ENCODE results near the gene NKAIN1.

Gene NKAIN1

GRCh38 chr1:31258581-31258980 lies 18.9 kb upstream of the NKAIN1 start:
- DNase-seq = no peak
- H2BK15ac ChIP-seq (ENCODE audit: low read depth, poor library complexity, severe bottlenecking) = no peak overlapping the region

DNA sequence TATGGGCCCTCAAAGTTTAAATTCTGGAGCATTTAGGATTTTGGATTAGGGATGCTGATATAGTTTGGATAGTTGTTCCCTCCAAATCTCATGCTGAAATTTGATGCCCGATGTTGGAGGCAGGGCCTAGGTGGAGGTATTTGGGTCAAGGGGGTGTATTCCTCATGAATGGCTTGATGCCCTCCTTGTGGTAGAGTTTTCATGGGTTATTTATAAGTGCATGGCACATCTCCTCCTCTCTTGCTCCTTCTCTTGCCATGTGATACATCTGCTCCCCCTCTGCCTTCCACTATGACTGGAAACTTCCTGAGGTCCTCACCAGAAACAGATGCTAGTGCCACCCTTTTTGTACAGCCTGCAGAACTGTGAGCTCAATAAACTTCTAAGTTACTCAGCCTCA lies 17.5 kb upstream of the NKAIN1 start:
- no peak overlapping the region for H3K4me2 ChIP-seq (ENCODE audit: low read length, poor library complexity, severe bottlenecking)
- no peak overlapping the region for H3K9ac ChIP-seq (ENCODE audit: low read length)
- no peaks in the 10 kb centered on the region for H3K79me1 ChIP-seq (replicated peaks; ENCODE audit: low read length, poor library complexity, severe bottlenecking)
- H3K27me3 ChIP-seq (ENCODE audit: control insufficient read depth in 1 of 2, insufficient read depth in 1 of 2, low read length in 2 of 2) = no peaks in the 10 kb centered on the region
- H3K4me3 ChIP-seq (ENCODE audit: insufficient read depth in 1 of 2, low read depth in 1 of 2, low read length in 2 of 2) = no peak overlapping the region
- DNase-seq = no peak
- no peaks in the 10 kb centered on the region for H3K9me3 ChIP-seq (ENCODE audit: control insufficient read depth, low read length)
- no peak overlapping the region for H2AK5ac ChIP-seq (ENCODE audit: low read length, severe bottlenecking)
- H2BK5ac ChIP-seq (ENCODE audit: low read depth, low read length, poor library complexity, severe bottlenecking) = no peak overlapping the region
- no peak overlapping the region for H2BK15ac ChIP-seq (ENCODE audit: low read depth, poor library complexity, severe bottlenecking)
- H3K23ac ChIP-seq (ENCODE audit: low read length in 2 of 2) = no peak overlapping the region
- no peak overlapping the region for H2AFZ ChIP-seq (ENCODE audit: low read depth, low read length)
- H3K27ac ChIP-seq (ENCODE audit: low read length, poor library complexity, severe bottlenecking) = no peak overlapping the region
- 91% methylated on average over 1 of the region's 1 CpG for WGBS
- no peak overlapping the region for H2BK120ac ChIP-seq (ENCODE audit: low read depth, low read length)
- peaks cover 18 to 47% of the 10 kb centered on the region in 2 experiments for H3K36me3 ChIP-seq (ENCODE audit: control insufficient read depth in 1 of 2, insufficient read depth in 2 of 2, low read depth in 1 of 2, low read length in 2 of 2)
- no peak overlapping the region for H3K14ac ChIP-seq (ENCODE audit: low read length in 2 of 2)
- H3K4me1 ChIP-seq (ENCODE audit: control insufficient read depth, insufficient read depth, low read depth, low read length) = no peaks in the 10 kb centered on the region
- no peak overlapping the region for H3K18ac ChIP-seq (ENCODE audit: low read depth in 1 of 2, low read length in 2 of 2)
- no peak overlapping the region for H3K4ac ChIP-seq (ENCODE audit: low read depth in 1 of 2, low read length in 2 of 2)
- no peak overlapping the region for H4K8ac ChIP-seq (ENCODE audit: low read length)
- H4K91ac ChIP-seq (ENCODE audit: low read length) = no peak overlapping the region
- no peak overlapping the region for H2BK12ac ChIP-seq (ENCODE audit: low read length in 2 of 2)

More at GRCh38 chr1:31258581-31258980, 18.9 kb upstream of the NKAIN1 start:
- Histone ChIP-seq H3K9me3 (ENCODE audit: control insufficient read depth, low read length) (no peaks in the 10 kb centered on the region), H3K4me2 (ENCODE audit: low read length, poor library complexity, severe bottlenecking) (no peak overlapping the region), H2BK12ac (ENCODE audit: low read length in 2 of 2) (no peak overlapping the region), H3K79me1 (replicated peaks; ENCODE audit: low read length, poor library complexity, severe bottlenecking) (no peaks in the 10 kb centered on the region), H3K9ac (ENCODE audit: low read length) (no peak overlapping the region), H2BK120ac (ENCODE audit: low read depth, low read length) (no peak overlapping the region), H3K4me1 (ENCODE audit: control insufficient read depth, insufficient read depth, low read depth, low read length) (no peaks in the 10 kb centered on the region), H3K23ac (ENCODE audit: low read length in 2 of 2) (no peak overlapping the region), H2BK5ac (ENCODE audit: low read depth, low read length, poor library complexity, severe bottlenecking) (no peak overlapping the region), H3K4ac (ENCODE audit: low read depth in 1 of 2, low read length in 2 of 2) (no peak overlapping the region), H3K14ac (ENCODE audit: low read length in 2 of 2) (no peak overlapping the region), H3K36me3 (ENCODE audit: control insufficient read depth in 1 of 2, insufficient read depth in 2 of 2, low read depth in 1 of 2, low read length in 2 of 2) (peaks cover 22 to 54% of the 10 kb centered on the region in 2 experiments), H2AK5ac (ENCODE audit: low read length, severe bottlenecking) (no peak overlapping the region), H4K8ac (ENCODE audit: low read length) (no peak overlapping the region), H3K18ac (ENCODE audit: low read depth in 1 of 2, low read length in 2 of 2) (no peak overlapping the region), H3K27ac (ENCODE audit: low read length, poor library complexity, severe bottlenecking) (no peak overlapping the region), H3K27me3 (ENCODE audit: control insufficient read depth in 1 of 2, insufficient read depth in 1 of 2, low read length in 2 of 2) (no peaks in the 10 kb centered on the region), H3K4me3 (ENCODE audit: insufficient read depth in 1 of 2, low read depth in 1 of 2, low read length in 2 of 2) (no peak overlapping the region), H4K91ac (ENCODE audit: low read length) (no peak overlapping the region), H2AFZ (ENCODE audit: low read depth, low read length) (no peak overlapping the region)
- WGBS = 83% methylated on average over 1 of the region's 1 CpG

GRCh38 chr1:31249854-31250253 lies 10.2 kb upstream of the NKAIN1 start:
- WGBS = 95% methylated on average over 3 of the region's 3 CpGs
- DNase-seq = no peak
- Histone ChIP-seq H3K4me1 (ENCODE audit: control insufficient read depth, insufficient read depth, low read depth, low read length) (no peaks in the 10 kb centered on the region), H3K4me3 (ENCODE audit: insufficient read depth in 1 of 2, low read depth in 1 of 2, low read length in 2 of 2) (no peak overlapping the region), H3K4me2 (ENCODE audit: low read length, poor library complexity, severe bottlenecking) (no peak overlapping the region), H3K27me3 (ENCODE audit: control insufficient read depth in 1 of 2, insufficient read depth in 1 of 2, low read length in 2 of 2) (peaks cover 0 to 7% of the 10 kb centered on the region in 2 experiments), H4K8ac (ENCODE audit: low read length) (no peak overlapping the region), H2BK5ac (ENCODE audit: low read depth, low read length, poor library complexity, severe bottlenecking) (no peak overlapping the region), H3K27ac (ENCODE audit: low read length, poor library complexity, severe bottlenecking) (no peak overlapping the region), H3K79me1 (replicated peaks; ENCODE audit: low read length, poor library complexity, severe bottlenecking) (no peaks in the 10 kb centered on the region), H3K18ac (ENCODE audit: low read depth in 1 of 2, low read length in 2 of 2) (no peak overlapping the region), H2BK15ac (ENCODE audit: low read depth, poor library complexity, severe bottlenecking) (no peak overlapping the region), H3K23ac (ENCODE audit: low read length in 2 of 2) (no peak overlapping the region), H2BK12ac (ENCODE audit: low read length in 2 of 2) (no peak overlapping the region), H4K91ac (ENCODE audit: low read length) (no peak overlapping the region), H3K9me3 (ENCODE audit: control insufficient read depth, low read length) (no peaks in the 10 kb centered on the region), H2BK120ac (ENCODE audit: low read depth, low read length) (no peak overlapping the region), H2AK5ac (ENCODE audit: low read length, severe bottlenecking) (no peak overlapping the region), H3K9ac (ENCODE audit: low read length) (no peak overlapping the region), H3K14ac (ENCODE audit: low read length in 2 of 2) (no peak overlapping the region), H3K36me3 (ENCODE audit: control insufficient read depth in 1 of 2, insufficient read depth in 2 of 2, low read depth in 1 of 2, low read length in 2 of 2) (no peaks in the 10 kb centered on the region), H3K4ac (ENCODE audit: low read depth in 1 of 2, low read length in 2 of 2) (no peak overlapping the region), H2AFZ (ENCODE audit: low read depth, low read length) (no peak overlapping the region)

DNA sequence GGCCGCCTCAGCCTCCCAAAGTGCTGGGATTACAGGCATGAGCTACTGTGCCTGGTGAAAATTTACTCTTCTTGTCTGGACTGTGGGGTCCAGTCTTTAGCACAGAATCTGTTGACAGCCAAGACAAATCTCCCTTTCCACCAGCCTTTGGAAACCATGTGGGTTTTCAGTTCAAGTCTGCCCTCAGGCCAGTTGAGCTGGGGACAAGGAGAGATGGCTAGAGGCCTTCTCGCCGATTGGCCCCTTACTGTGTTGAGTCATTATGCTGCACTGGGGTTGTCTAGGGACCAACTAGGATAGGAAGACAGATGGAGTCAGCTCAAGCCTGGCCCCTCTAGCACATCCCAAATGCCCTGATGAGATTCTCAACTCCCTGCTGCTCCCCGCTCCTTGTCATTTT lies 8.6 kb upstream of the NKAIN1 start:
- Histone ChIP-seq H2AK5ac (ENCODE audit: low read length, severe bottlenecking) (no peak overlapping the region), H3K23ac (ENCODE audit: low read length in 2 of 2) (no peak overlapping the region), H3K27ac (ENCODE audit: low read length, poor library complexity, severe bottlenecking) (no peak overlapping the region), H3K4me2 (ENCODE audit: low read length, poor library complexity, severe bottlenecking) (no peak overlapping the region), H3K9me3 (ENCODE audit: control insufficient read depth, low read length) (no peaks in the 10 kb centered on the region), H3K4me3 (ENCODE audit: insufficient read depth in 1 of 2, low read depth in 1 of 2, low read length in 2 of 2) (no peak overlapping the region), H3K4me1 (ENCODE audit: control insufficient read depth, insufficient read depth, low read depth, low read length) (no peaks in the 10 kb centered on the region), H2BK15ac (ENCODE audit: low read depth, poor library complexity, severe bottlenecking) (no peak overlapping the region), H3K9ac (ENCODE audit: low read length) (no peak overlapping the region), H2BK5ac (ENCODE audit: low read depth, low read length, poor library complexity, severe bottlenecking) (no peak overlapping the region), H4K8ac (ENCODE audit: low read length) (no peak overlapping the region), H3K79me1 (replicated peaks; ENCODE audit: low read length, poor library complexity, severe bottlenecking) (no peaks in the 10 kb centered on the region), H4K91ac (ENCODE audit: low read length) (no peak overlapping the region), H3K27me3 (ENCODE audit: control insufficient read depth in 1 of 2, insufficient read depth in 1 of 2, low read length in 2 of 2) (peaks cover 0 to 23% of the 10 kb centered on the region in 2 experiments), H3K18ac (ENCODE audit: low read depth in 1 of 2, low read length in 2 of 2) (no peak overlapping the region), H3K36me3 (ENCODE audit: control insufficient read depth in 1 of 2, insufficient read depth in 2 of 2, low read depth in 1 of 2, low read length in 2 of 2) (no peaks in the 10 kb centered on the region), H2BK12ac (ENCODE audit: low read length in 2 of 2) (no peak overlapping the region), H3K14ac (ENCODE audit: low read length in 2 of 2) (no peak overlapping the region), H2AFZ (ENCODE audit: low read depth, low read length) (no peak overlapping the region), H2BK120ac (ENCODE audit: low read depth, low read length) (no peak overlapping the region), H3K4ac (ENCODE audit: low read depth in 1 of 2, low read length in 2 of 2) (no peak overlapping the region)
- WGBS = 100% methylated on average over 4 of the region's 4 CpGs
- DNase-seq = no peak
